GM18951 (cell line): ENCODE results near the gene DEGS1.

Source experiments
- POLR2A ChIP-seq: IDR thresholded peaks from 4 replicates; pipeline ENCODE4 v1.6.1; 2011; ENCODE audit warnings: mild to moderate bottlenecking; ENCODE audit not compliant: insufficient read length, insufficient read depth; ENCODE audit errors: extremely low read depth
- in situ Hi-C: fragments of 300-500 bp; cut with MboI; formaldehyde crosslinking; loops from one replicate; pipeline ENCODE4 v1.12.0; 2022; ENCODE audit warnings: low sequenced_read_pairs, mixed read lengths, inconsistent platforms; ENCODE audit not compliant: unreplicated experiment

Gene DEGS1

DNA sequence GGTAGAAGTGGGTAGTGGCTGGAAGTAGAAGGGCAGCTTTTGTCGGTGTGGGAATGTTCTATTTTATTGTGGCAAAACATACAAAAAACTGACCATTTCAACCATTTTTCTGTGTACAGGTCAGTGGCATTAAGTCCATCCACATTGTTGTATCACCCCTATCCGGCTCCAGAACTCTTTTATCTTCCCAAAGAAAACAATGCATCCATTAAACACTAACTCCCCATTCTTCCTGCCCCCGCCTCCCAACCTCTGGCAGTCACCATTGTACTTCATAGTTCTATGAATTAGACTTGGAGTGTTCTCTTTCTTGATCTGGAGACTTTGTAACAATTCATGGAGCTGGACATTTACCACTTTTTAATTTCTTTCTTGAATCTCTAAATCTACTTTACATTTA is 55.7 kb downstream of the DEGS1 start:
- no peak for TF ChIP-seq POLR2A
- in situ Hi-C loops, result no loop called here
